ENCODE results near the gene C16orf78. TPM values are rescaled to one million over a fixed set of nuclear protein-coding genes. Genes with fewer than 3 reads are reported as not detected.

C16orf78 gene
- total and polyA plus RNA-seq, 2 of the 4 experiments (the other 2 are of a cell fraction) = not detected

GRCh38 chr16:49405530-49405929, 31.9 kb downstream of the C16orf78 start:
- intact Hi-C loops (cut with micrococcal nuclease) = loop anchor here (5.0 kb wide), 1 partner anchor 617 kb away; no protein-coding TSS in a partner anchor
- Histone ChIP-seq H3K27ac (ENCODE audit: insufficient read depth, low read length) (no peak overlapping the region), H4K5ac (ENCODE audit: low read depth, low read length) (no peak overlapping the region), H3K9me3 (ENCODE audit: control insufficient read depth, insufficient read depth, low read length) (no peaks in the 10 kb centered on the region; the same call in 1 of the 2 replicates), H3K56ac (ENCODE audit: extremely low read depth, insufficient read depth, low read length) (no peak overlapping the region), H3K9ac (ENCODE audit: low read depth, low read length) (no peak overlapping the region), H3K4me3 (ENCODE audit: insufficient read depth, low read depth, low read length) (no peak overlapping the region), H2BK15ac (ENCODE audit: low read depth, low read length) (no peak overlapping the region), H3K27me3 (ENCODE audit: control insufficient read depth, insufficient read depth, low read length) (no peaks in the 10 kb centered on the region), H3K36me3 (ENCODE audit: control insufficient read depth, insufficient read depth, low read length) (no peaks in the 10 kb centered on the region), H2BK120ac (ENCODE audit: low read depth, low read length) (no peak overlapping the region), H2BK5ac (ENCODE audit: low read depth, low read length, poor library complexity, severe bottlenecking) (no peak overlapping the region), H3K9me1 (ENCODE audit: insufficient read depth, low read length) (no peaks in the 10 kb centered on the region), H2AK5ac (ENCODE audit: low read depth, low read length) (no peak overlapping the region), H3K23ac (ENCODE audit: low read depth, low read length) (no peak overlapping the region), H4K91ac (ENCODE audit: insufficient read depth, low read depth, low read length) (no peak overlapping the region), H3K4me2 (ENCODE audit: low read depth, low read length) (no peak overlapping the region), H2AFZ (replicated peaks; ENCODE audit: low read length, poor library complexity) (no peak overlapping the region), H2BK20ac (ENCODE audit: low read depth, low read length) (no peak overlapping the region), H3K18ac (ENCODE audit: low read depth, low read length) (no peak overlapping the region), H4K8ac (ENCODE audit: low read depth in 2 of 2, low read length in 2 of 2) (no peak overlapping the region), H3K4ac (ENCODE audit: low read depth, low read length) (no peak overlapping the region), H4K20me1 (ENCODE audit: insufficient read depth, low read length) (no peaks in the 10 kb centered on the region), H3K4me1 (ENCODE audit: control insufficient read depth, insufficient read depth, low read length) (no peaks in the 10 kb centered on the region), H2AK9ac (replicated peaks; ENCODE audit: low read depth, low read length, poor library complexity) (no peak overlapping the region), H3K14ac (replicated peaks; ENCODE audit: low read depth, low read length) (no peak overlapping the region), H3K79me1 (ENCODE audit: low read depth in 1 of 2, low read length in 2 of 2) (no peaks in the 10 kb centered on the region)
- ATAC-seq (ENCODE audit: low read depth) (no peak), DNase-seq (no peak)
- TF ChIP-seq RFX5 (IDR thresholded peaks at IDR 0.05; ENCODE audit: low read depth, low read length) = no peak
- TF ChIP-seq RAD21 (IDR thresholded peaks at IDR 0.05; ENCODE audit: low read length) = no peak
- TF ChIP-seq MAFK (IDR thresholded peaks at IDR 0.05; ENCODE audit: low read depth, low read length) = no peak
- no peak for TF ChIP-seq CEBPB (IDR thresholded peaks at IDR 0.05; ENCODE audit: low read depth, low read length)
- TF ChIP-seq FOS (IDR thresholded peaks at IDR 0.05; ENCODE audit: low read depth, low read length) = no peak
- no peak for TF ChIP-seq SMC3 (IDR thresholded peaks at IDR 0.05; ENCODE audit: low read depth, low read length)
- no peak for TF ChIP-seq MXI1 (IDR thresholded peaks at IDR 0.05; ENCODE audit: borderline replicate concordance, low read depth, low read length)
- no peak for TF ChIP-seq MAZ (IDR thresholded peaks at IDR 0.05; ENCODE audit: borderline replicate concordance, low read depth, low read length)
- no peak for TF ChIP-seq POLR2A (IDR thresholded peaks at IDR 0.05; ENCODE audit: low read depth, low read length)
- TF ChIP-seq BHLHE40 (IDR thresholded peaks at IDR 0.05; ENCODE audit: low read depth, low read length) = no peak
- TF ChIP-seq, protein P1, sequence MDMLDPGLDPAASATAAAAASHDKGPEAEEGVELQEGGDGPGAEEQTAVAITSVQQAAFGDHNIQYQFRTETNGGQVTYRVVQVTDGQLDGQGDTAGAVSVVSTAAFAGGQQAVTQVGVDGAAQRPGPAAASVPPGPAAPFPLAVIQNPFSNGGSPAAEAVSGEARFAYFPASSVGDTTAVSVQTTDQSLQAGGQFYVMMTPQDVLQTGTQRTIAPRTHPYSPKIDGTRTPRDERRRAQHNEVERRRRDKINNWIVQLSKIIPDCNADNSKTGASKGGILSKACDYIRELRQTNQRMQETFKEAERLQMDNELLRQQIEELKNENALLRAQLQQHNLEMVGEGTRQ (IDR thresholded peaks at IDR 0.05; ENCODE audit: low read depth, low read length) = no peak
- TF ChIP-seq, protein P2, sequence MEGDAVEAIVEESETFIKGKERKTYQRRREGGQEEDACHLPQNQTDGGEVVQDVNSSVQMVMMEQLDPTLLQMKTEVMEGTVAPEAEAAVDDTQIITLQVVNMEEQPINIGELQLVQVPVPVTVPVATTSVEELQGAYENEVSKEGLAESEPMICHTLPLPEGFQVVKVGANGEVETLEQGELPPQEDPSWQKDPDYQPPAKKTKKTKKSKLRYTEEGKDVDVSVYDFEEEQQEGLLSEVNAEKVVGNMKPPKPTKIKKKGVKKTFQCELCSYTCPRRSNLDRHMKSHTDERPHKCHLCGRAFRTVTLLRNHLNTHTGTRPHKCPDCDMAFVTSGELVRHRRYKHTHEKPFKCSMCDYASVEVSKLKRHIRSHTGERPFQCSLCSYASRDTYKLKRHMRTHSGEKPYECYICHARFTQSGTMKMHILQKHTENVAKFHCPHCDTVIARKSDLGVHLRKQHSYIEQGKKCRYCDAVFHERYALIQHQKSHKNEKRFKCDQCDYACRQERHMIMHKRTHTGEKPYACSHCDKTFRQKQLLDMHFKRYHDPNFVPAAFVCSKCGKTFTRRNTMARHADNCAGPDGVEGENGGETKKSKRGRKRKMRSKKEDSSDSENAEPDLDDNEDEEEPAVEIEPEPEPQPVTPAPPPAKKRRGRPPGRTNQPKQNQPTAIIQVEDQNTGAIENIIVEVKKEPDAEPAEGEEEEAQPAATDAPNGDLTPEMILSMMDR (conservative IDR thresholded peaks at IDR 0.05; ENCODE audit: low read depth, low read length) = no peak
- TF ChIP-seq CHD1 (IDR thresholded peaks at IDR 0.05; ENCODE audit: low read depth, low read length) = no peak
- no TSS peak for BruUV-seq (replicated peaks)
- in situ Hi-C loops (cut with MboI; ENCODE audit: low sequenced_read_pairs) = no loop called here
- ChIA-PET POLR2A (ENCODE audit: unreplicated experiment) (no interaction called here), CTCF (no interaction called here)
- WGBS, 2 experiments (ENCODE audit: extremely low coverage in 2 of 2, insufficient read length in 1 of 2) = no CpG with 5 or more reads among the region's 6 CpGs
- dilution Hi-C loops (cut with HindIII; ENCODE audit: low sequenced_read_pairs, unreplicated experiment) = no loop called here
